GM10266 (cell line): ENCODE data around the gene CCNJL.

Experiments used
- DNase-seq: peaks from one replicate; pipeline ENCODE4 v3.0.0; 2012; ENCODE audit errors: extremely low spot score
- CTCF ChIP-seq: IDR thresholded peaks from 2 replicates; pipeline ENCODE4 v1.5.1; 2012; ENCODE audit warnings: mild to moderate bottlenecking, low read depth; ENCODE audit not compliant: control insufficient read depth, insufficient read depth; ENCODE audit errors: missing control alignments

Gene CCNJL

GRCh38 chr5:160230686-160231527, 81.5 kb downstream of the CCNJL start:
- DNase-seq = peak; percentile 36
- TF ChIP-seq CTCF = no peak

GRCh38 chr5:160229190-160229742, 83.1 kb downstream of the CCNJL start, which contains the start of gene FABP6:
Gene FABP6, plus strand, starts transcription at chr5:160229506. Its CDS starts 52 bp downstream, at chr5:160229558.
- DNase-seq = no peak
- TF ChIP-seq CTCF = no peak

GRCh38 chr5:160227012-160227411, 85.4 kb downstream of the CCNJL start:
- TF ChIP-seq CTCF = no peak
- no peak for DNase-seq

- TF ChIP-seq CTCF = no peak
- DNase-seq = no peak
These were observed 91.3 kb downstream of the CCNJL start for GRCh38 chr5:160221082-160221481.

- DNase-seq = no peak
- TF ChIP-seq CTCF = no peak
These were observed 93.0 kb downstream of the CCNJL start for GRCh38 chr5:160219356-160219755.

GRCh38 chr5:160213537-160213936, 98.8 kb downstream of the CCNJL start:
- DNase-seq = no peak

More at GRCh38 chr5:160213537-160213936, 98.8 kb downstream of the CCNJL start:
- TF ChIP-seq CTCF = no peak
